NCI-H187 treated with DMSO at 0.1 percent for 48 hours (cell line): ENCODE results near the gene RGMB.

Experiments used
- DNase-seq: peaks from one replicate; lab custom pipeline; 2025; lab: John Stamatoyannopoulos, UW

Gene RGMB

DNA sequence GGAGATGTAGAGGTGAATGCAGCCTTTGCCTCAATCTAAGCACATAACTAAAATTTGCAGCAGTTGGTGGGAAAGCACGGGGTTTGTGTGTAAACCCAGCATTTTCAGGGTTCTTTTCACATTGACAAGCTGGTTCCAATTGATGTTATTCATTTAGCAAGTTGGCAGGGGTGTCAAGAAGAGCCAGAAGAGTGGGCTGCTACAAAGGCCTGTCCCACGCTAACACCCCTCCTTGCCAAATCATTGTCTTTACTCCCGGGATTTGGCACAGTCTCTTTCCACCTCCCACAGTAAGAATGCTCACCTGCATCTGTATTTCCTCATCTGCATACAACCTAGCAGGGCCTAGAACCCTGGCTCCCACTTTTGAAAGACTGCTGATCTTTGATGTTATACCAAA is 11.8 kb downstream of the RGMB start:
- no peak for DNase-seq

DNA sequence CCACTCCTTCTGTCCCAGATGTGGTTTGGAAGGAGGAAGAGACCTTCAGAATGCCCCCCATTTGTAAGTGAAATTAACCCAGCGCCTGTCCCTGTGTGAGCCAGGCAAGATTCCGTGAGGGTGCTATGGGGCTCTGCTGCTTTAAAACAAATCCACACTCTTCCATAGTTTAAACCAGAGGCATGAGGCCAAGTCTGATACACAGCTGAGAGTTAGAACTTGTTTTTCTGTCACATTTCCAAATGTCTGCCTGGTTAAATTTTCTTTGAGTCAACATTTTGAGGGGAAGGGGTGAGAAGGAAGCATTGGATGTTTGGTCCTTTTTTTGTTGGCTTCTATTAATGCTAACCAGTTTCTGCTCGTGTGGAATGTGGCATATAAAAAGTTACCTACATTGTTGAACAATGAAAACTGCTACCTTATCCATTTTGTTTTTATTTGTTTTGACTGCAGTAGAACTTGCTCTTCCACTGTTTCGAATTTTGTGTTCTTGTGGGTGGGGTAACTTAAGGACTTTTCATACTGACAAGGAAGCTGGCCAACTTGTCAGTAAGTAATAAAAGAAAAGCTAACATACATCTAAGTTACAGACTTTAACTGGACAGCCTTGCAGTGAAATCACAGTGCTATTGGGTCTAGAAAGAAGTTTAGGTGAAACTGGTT is 12.9 kb downstream of the RGMB start:
- no peak for DNase-seq

- DNase-seq: no peak
Observed at GRCh38 chr5:98787131-98787719, 13.8 kb downstream of the RGMB start.

GRCh38 chr5:98789029-98789428 is 15.6 kb downstream of the RGMB start:
- DNase-seq: no peak

DNA sequence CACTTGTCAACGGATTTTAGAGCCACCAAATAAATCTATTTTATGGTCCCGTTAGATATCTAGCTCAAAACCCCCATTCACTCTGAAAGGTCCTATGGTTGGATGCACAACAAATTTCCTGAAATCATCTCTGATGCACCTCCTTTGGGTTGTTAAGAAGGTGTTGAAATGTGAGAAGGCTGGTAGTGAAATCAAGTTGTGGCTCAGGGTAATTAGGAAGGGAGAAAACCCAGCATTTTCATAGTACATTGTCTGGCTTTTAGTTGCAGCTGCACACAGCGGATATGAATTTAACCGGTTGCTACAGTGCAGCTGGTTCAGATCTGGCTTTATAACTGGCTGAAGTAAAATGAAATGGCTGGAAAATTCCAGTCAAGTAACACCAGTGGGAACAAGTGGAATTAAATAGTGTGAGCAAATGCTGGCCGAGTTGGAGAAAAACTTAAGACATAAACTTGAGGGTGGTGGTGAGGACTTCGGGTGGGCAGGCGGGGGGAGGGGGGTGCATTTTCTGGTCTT is 17.6 kb downstream of the RGMB start:
- no peak for DNase-seq

GRCh38 chr5:98791898-98792580 is 18.6 kb downstream of the RGMB start:
- DNase-seq: no peak

- no peak for DNase-seq
Observed at GRCh38 chr5:98793223-98793622, 19.8 kb downstream of the RGMB start.

DNA sequence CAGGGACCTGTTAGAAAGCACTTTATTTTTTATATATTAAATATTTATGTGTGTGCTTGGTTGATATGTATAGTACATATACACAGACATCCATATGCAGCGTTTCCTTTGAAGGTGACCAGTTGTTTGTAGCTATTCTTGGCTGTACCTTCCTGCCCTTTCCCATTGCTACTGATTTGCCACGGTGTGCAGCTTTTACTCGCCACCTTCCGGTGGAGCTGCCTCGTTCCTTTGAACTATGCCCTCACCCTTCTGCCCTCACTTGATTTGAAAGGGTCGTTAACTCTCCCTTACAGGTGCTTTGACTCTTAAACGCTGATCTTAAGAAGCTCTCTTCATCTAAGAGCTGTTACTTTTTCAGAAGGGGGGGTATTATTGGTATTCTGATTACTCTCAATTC is 20.5 kb downstream of the RGMB start:
- no peak for DNase-seq

GRCh38 chr5:98794414-98795080 is 21.1 kb downstream of the RGMB start:
- no peak for DNase-seq

DNA sequence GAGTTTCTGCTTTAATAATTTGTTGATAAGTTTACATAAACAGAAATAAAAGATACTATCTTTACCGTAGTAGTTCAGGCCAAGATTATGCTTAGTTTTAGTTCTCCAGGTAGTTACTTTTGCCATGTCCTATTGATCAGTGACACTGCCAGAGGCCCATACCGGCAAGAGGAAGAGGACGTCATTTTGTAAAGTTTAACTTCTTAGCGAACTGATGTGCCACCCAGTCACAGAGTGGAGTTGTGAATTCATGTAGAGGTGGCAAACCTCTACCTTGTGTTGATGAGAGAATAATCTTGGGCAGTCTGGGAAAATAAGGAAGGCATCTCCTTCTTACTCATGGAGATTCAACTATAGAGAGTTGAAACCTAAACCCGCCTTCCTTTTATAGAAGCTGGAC is 21.8 kb downstream of the RGMB start:
- DNase-seq: no peak

DNA sequence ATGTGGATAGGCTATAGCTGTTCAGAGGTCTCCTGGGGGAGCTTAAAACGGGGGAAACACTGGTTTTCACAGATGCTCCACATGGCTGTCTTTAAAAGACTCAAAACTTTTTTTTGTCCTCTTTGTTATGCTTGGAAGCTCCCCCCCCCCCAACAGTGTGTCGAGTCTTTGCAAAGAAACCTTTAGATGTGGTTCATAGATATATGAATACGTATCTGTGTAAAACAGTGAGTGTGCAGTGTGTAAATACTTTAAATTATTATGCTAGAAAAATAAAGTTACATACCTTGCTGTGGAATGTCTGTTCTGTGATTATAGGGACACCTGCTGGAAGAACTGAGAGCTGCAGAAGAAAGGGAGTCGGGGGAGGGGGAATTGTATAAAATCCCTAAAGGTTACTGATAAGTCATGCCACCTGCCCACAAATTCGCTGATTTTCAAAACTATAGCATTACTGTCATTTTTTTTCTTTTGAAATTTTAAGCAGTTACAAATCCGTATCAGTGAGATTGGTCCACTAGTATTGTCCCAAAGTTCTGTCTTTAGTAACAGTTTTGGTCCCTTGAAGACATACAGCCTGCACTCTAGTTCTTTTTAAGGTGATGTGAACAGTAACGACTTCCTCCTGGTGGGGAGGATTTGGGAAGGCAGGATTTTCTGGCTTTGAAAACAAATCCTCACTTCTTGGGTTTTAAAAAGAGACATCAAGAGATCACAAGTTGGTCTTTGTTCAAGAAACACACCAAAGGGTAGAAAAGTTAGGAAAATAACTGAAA is 22.9 kb downstream of the RGMB start:
- DNase-seq: no peak

- DNase-seq: no peak
Observed at GRCh38 chr5:98798371-98798770, 24.9 kb downstream of the RGMB start.

GRCh38 chr5:98798847-98799246 is 25.4 kb downstream of the RGMB start:
- no peak for DNase-seq

- no peak for DNase-seq
Observed at GRCh38 chr5:98804066-98804465, 30.6 kb downstream of the RGMB start.

- DNase-seq: no peak
Observed at GRCh38 chr5:98805070-98805469, 31.6 kb downstream of the RGMB start.

- no peak for DNase-seq
Observed at GRCh38 chr5:98807806-98808205, 34.3 kb downstream of the RGMB start.

- no peak for DNase-seq
Observed at GRCh38 chr5:98810206-98810605, 36.7 kb downstream of the RGMB start.

GRCh38 chr5:98813755-98814154 is 40.3 kb downstream of the RGMB start:
- DNase-seq: no peak

DNA sequence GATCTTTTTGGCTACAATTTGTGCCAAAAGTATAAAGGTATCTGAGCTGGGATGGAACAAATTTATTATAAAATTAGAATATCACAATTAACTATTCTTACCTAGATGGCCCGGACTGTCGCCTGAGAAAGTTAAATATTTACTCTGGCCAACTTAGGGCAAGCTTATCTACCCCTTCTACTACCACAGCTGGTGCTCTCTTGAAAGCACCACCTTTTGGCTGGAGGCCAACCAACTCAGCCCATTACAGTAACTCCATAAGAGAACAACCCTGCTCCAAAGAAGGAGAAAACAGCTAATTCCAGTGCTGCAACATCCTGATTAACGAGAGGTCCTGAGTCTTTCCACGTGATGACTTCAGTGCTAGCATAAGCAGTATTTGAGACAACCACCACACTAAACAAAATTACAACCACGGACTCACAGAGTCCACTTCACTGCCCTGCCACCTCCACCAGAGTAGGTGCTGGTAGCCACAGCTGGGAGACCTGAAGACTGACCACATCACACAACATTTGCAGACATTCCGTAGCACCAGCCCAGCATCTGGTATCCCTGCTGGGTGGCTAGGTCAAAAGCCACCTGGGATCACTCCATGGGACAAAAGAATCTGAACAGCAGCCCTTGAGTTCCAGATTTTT is 43.2 kb downstream of the RGMB start:
- DNase-seq: no peak

DNA sequence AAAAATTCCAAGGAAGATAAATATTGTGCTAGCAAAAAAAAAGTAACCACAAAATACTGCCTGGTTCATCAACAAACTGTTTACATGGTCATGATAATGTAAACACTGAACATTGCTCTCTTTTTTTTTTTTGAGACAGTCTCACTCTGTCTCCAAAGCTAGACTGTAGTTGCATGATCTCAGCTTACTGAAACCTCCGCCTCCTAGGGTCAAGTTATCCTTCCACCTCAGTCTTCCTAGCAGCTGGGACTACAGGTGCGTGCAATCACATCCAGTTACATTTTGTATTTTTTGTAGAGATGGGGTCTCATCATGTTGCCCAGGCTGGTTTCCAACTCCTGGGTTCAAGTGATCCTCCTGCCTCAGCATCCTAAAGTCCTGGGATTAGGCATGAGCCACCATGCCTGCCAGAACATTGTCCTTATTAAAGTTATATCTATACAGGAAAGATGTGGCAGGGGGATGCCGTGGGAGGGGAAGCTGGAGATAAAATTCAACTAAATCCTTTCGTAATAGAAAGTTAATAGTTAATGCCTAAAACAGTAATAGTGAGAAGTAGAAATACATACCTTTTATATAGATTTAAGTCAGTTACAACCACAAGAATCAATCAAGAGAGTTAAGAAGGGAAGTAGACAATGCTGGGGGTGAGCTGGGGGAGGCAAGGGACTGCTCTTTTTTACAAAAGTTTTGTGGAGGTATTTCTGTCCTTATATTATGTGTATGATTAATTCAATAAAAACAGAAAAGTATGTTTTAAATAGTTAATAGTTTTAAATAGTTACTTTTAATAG is 52.3 kb downstream of the RGMB start:
- no peak for DNase-seq

GRCh38 chr5:98827161-98827560 is 53.7 kb downstream of the RGMB start:
- no peak for DNase-seq
